Trophoblast cell (in vitro differentiated cells and primary cell): ENCODE data around the gene CIITA.
A peak's percentile ranks its signal among the peaks of the same experiment; 100 is the strongest.

Experiments used
- DNase-seq, 2 donors: peaks; one replicate each; pipeline ENCODE4 v3.0.0-alpha.2; 2016
- H2AFZ ChIP-seq: 2 replicates; pipeline ENCODE4 v1.6.1; 2013; ENCODE audit warnings: low read length, moderate library complexity, mild to moderate bottlenecking; ENCODE audit not compliant: insufficient read depth, poor library complexity
- H2AK5ac ChIP-seq: 2 replicates; pipeline ENCODE4 v1.6.1; 2013; ENCODE audit warnings: mild to moderate bottlenecking, low read length
- H2BK120ac ChIP-seq: 2 replicates; pipeline ENCODE4 v1.6.1; 2013; ENCODE audit warnings: low read length, mild to moderate bottlenecking, moderate library complexity; ENCODE audit not compliant: insufficient read depth, poor library complexity
- H2BK12ac ChIP-seq: 2 replicates; pipeline ENCODE4 v1.6.1; 2013; ENCODE audit warnings: mild to moderate bottlenecking, low read length, moderate library complexity
- H2BK5ac ChIP-seq: 2 replicates; pipeline ENCODE4 v1.6.1; 2013; ENCODE audit warnings: low read length, low read depth, moderate library complexity, mild to moderate bottlenecking; ENCODE audit not compliant: poor library complexity
- H3K14ac ChIP-seq: 2 replicates; pipeline ENCODE4 v1.6.1; 2013; ENCODE audit warnings: mild to moderate bottlenecking, low read length
- H3K18ac ChIP-seq: 2 replicates; pipeline ENCODE4 v1.6.1; 2013; ENCODE audit warnings: mild to moderate bottlenecking, low read length
- H3K23ac ChIP-seq: 2 replicates; pipeline ENCODE4 v1.6.1; 2013; ENCODE audit warnings: low read length
- H3K27ac ChIP-seq: 2 replicates; pipeline ENCODE4 v1.5.1; 2013; ENCODE audit warnings: low read depth, mild to moderate bottlenecking, inconsistent platforms, low read length, moderate library complexity
- H3K27me3 ChIP-seq: 2 replicates; pipeline ENCODE4 v1.6.1; 2013; ENCODE audit warnings: inconsistent platforms, mild to moderate bottlenecking, low read length, moderate library complexity; ENCODE audit not compliant: insufficient read depth
- H3K36me3 ChIP-seq, 2 experiments: 1 replicate in 1 of 2; 2 replicates in 1 of 2; pipeline ENCODE4 v1.6.1; 2013; ENCODE audit warnings: low read length in 2 of 2, mild to moderate bottlenecking in 2 of 2, moderate library complexity in 1 of 2; ENCODE audit not compliant: insufficient read depth in 2 of 2, control insufficient read depth in 1 of 2
- H3K4ac ChIP-seq: 2 replicates; pipeline ENCODE4 v1.6.1; 2013; ENCODE audit warnings: low read depth, mild to moderate bottlenecking, low read length, moderate library complexity
- H3K4me1 ChIP-seq, 2 experiments: 1 replicate in 1 of 2; 2 replicates in 1 of 2; pipeline ENCODE4 v1.6.1; 2013; ENCODE audit warnings: low read length in 2 of 2, mild to moderate bottlenecking in 2 of 2, moderate library complexity in 1 of 2; ENCODE audit not compliant: insufficient read depth in 2 of 2, control insufficient read depth in 1 of 2
- H3K4me2 ChIP-seq: 2 replicates; pipeline ENCODE4 v1.6.1; 2013; ENCODE audit warnings: inconsistent platforms, mild to moderate bottlenecking, low read length, moderate library complexity
- H3K4me3 ChIP-seq: 2 replicates; pipeline ENCODE4 v1.5.1; 2013; ENCODE audit warnings: mild to moderate bottlenecking, low read depth, low read length, inconsistent platforms
- H3K79me1 ChIP-seq: one replicate; pipeline ENCODE4 v1.6.1; 2013; ENCODE audit warnings: low read length
- H3K79me2 ChIP-seq: 2 replicates; pipeline ENCODE4 v1.6.1; 2013; ENCODE audit warnings: low read length, mild to moderate bottlenecking; ENCODE audit not compliant: control insufficient read depth, insufficient read depth, poor library complexity
- H3K9ac ChIP-seq: 2 replicates; pipeline ENCODE4 v1.6.1; 2013; ENCODE audit warnings: mild to moderate bottlenecking, low read length
- H3K9me3 ChIP-seq: 2 replicates; pipeline ENCODE4 v1.6.1; 2013; ENCODE audit warnings: low read depth, mild to moderate bottlenecking, control low read depth, inconsistent platforms, low read length; ENCODE audit not compliant: insufficient read depth
- H4K12ac ChIP-seq: 2 replicates; pipeline ENCODE4 v1.6.1; 2013; ENCODE audit warnings: low read depth, mild to moderate bottlenecking, low read length, moderate library complexity
- H4K8ac ChIP-seq: 2 replicates; pipeline ENCODE4 v1.6.1; 2013; ENCODE audit warnings: low read depth, mild to moderate bottlenecking, low read length, moderate library complexity
- H4K91ac ChIP-seq: one replicate; pipeline ENCODE4 v1.6.1; 2013; ENCODE audit warnings: low read depth, mild to moderate bottlenecking, low read length, moderate library complexity
- WGBS: extraction: QIAGEN DNeasy Blood & Tissue Kit; methylation state at CpG from one replicate; pipeline ENCODE4 v1.1.7; 2013; ENCODE audit warnings: missing lambda C conversion rate; ENCODE audit not compliant: insufficient read length, insufficient coverage; ENCODE audit errors: extremely low coverage; 5-methylcytosine and 5-hydroxymethylcytosine counted together

The CIITA gene

DNA sequence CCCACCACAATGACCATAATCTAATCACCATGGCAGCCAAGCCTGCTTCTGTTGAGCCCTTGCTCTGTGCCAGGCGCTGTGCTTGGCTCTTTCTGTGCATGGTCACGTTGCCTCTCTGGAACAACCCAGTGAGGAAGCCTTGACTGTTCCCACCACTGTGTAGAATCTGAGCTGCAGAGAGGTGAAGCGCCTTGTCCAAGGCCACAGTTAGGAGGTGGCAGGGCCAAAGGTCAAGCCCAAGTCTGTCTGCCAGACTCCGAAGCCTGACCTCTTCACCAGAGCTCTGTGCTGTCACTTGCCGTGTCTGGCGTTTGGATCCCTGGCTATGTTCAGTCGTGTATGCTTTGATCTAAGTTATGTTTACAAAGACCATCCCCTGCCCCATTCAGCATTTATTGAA, 77.9 kb downstream of the CIITA start:
- Histone ChIP-seq H3K36me3 (peaks cover 0 to 3% of the 10 kb centered on the region in 2 experiments), H2BK12ac (no peak overlapping the region), H2AFZ (no peak overlapping the region), H3K27me3 (no peaks in the 10 kb centered on the region), H3K4ac (peak overlapping the region; percentile 6), H3K9me3 (no peaks in the 10 kb centered on the region), H3K14ac (peak overlapping the region; percentile 1), H3K27ac (no peak overlapping the region), H4K12ac (no peak overlapping the region), H3K4me1 (peaks cover 8 to 29% of the 10 kb centered on the region in 2 experiments), H2BK120ac (peak overlapping the region; percentile 45), H3K9ac (no peak overlapping the region), H3K4me3 (no peak overlapping the region), H4K8ac (no peak overlapping the region), H3K23ac (no peak overlapping the region), H2BK5ac (peak overlapping the region; percentile 38), H3K79me2 (no peaks in the 10 kb centered on the region), H4K91ac (no peak overlapping the region), H3K79me1 (peaks cover 8% of the 10 kb centered on the region), H2AK5ac (peak overlapping the region; percentile 49), H3K4me2 (no peak overlapping the region), H3K18ac (peak overlapping the region; percentile 67)
- WGBS, result no CpG with 5 or more reads among the region's 7 CpGs
- no peak for DNase-seq

DNA sequence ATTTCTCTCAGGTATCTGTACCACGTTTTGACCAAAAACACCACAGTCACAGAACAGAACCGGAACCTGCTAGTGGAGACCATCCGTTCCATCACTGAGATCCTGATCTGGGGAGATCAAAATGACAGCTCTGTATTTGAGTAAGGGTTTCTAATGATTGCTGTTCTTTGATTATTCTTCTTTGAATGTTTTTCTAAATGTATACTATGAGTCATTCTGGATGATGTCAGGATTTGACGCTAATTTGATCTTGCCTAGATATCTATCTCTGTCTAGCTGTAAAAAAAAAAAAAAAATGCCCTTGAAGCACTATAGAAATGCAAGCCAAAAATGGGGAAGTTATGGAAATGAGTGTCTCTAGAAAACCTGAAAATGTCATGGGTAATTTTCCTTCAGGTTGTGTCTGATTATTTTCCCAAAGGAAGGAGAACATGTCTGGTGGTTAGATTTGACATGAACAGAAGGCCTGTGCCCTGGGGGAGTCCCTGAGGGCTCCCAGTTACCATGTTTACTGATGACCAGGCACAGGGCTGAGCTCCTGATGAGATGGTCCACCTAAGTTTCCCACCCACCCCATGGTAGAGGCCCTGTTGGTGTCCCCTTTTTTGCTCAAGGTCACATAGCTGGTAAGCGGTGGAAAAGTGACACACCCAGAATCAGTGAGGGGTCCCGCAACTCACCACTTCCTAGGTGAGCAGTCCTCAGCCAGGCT, 80.9 kb downstream of the CIITA start:
- Histone ChIP-seq H2BK120ac (no peak overlapping the region), H3K27ac (no peak overlapping the region), H3K27me3 (no peaks in the 10 kb centered on the region), H3K14ac (no peak overlapping the region), H3K4ac (no peak overlapping the region), H3K9me3 (no peaks in the 10 kb centered on the region), H3K18ac (no peak overlapping the region), H3K36me3 (peaks cover 3 to 6% of the 10 kb centered on the region in 2 experiments), H3K4me1 (peaks cover 9 to 29% of the 10 kb centered on the region in 2 experiments), H2BK12ac (no peak overlapping the region), H4K91ac (no peak overlapping the region), H2AK5ac (no peak overlapping the region), H3K23ac (no peak overlapping the region), H3K9ac (no peak overlapping the region), H3K4me3 (no peak overlapping the region), H3K4me2 (no peak overlapping the region), H2AFZ (no peak overlapping the region), H4K8ac (no peak overlapping the region), H3K79me1 (peaks cover 8% of the 10 kb centered on the region), H4K12ac (no peak overlapping the region), H3K79me2 (no peaks in the 10 kb centered on the region), H2BK5ac (no peak overlapping the region)
- WGBS, result no CpG with 5 or more reads among the region's 6 CpGs
- DNase-seq, result peak; percentile 31 to 52

DNA sequence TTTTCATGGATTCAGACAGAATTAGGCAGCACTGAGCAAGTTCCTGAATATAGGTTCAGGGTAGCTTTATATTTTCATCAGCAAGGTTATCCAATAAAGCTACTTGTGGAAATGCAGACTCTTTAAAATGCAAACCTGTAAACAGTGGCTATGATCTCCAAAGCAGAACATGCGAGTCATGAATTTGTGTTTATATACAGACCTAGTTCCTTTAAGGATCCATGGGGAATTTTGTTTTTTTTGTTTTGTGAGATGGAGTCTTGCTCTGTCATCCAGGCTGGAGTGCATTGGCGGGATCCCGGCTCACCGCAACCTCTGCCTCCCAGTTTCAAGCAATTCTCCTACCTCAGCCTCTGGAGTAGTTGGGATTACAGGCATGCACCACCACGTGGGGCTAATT, 82.2 kb downstream of the CIITA start:
- Histone ChIP-seq H4K8ac (no peak overlapping the region), H3K4me1 (peaks cover 7 to 28% of the 10 kb centered on the region in 2 experiments), H3K14ac (no peak overlapping the region), H3K4ac (no peak overlapping the region), H3K27ac (no peak overlapping the region), H3K9me3 (no peaks in the 10 kb centered on the region), H4K12ac (no peak overlapping the region), H3K79me1 (peaks cover 6% of the 10 kb centered on the region), H2BK120ac (no peak overlapping the region), H2BK12ac (no peak overlapping the region), H3K79me2 (no peaks in the 10 kb centered on the region), H3K27me3 (no peaks in the 10 kb centered on the region), H3K4me2 (no peak overlapping the region), H2BK5ac (no peak overlapping the region), H3K4me3 (no peak overlapping the region), H4K91ac (no peak overlapping the region), H3K23ac (no peak overlapping the region), H2AFZ (no peak overlapping the region), H3K18ac (no peak overlapping the region), H3K9ac (no peak overlapping the region), H2AK5ac (no peak overlapping the region), H3K36me3 (peaks cover 3 to 14% of the 10 kb centered on the region in 2 experiments)
- no CpG with 5 or more reads among the region's 5 CpGs for WGBS
- DNase-seq, result no peak

DNA sequence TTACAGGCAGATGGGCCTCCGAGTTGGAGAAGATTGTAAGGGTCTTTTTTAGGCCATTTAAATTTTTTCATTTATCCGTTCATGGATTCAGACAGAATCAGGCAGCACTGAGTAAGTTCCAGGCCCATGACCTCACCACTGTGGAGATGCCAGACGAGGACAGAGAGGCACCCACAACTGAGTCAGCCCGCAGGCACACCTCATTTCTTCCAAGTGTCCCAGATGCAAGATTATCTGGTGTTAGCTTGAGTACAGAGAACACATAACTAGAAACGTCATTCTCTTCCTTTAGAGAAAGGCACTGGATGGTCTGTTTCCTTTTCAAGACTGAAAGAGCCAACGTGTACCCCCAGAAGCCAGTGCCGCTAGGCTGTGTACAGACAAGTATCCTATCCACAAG, 84.2 kb downstream of the CIITA start:
- H2BK5ac ChIP-seq, result no peak overlapping the region
- H2AK5ac ChIP-seq, result no peak overlapping the region
- H3K14ac ChIP-seq, result no peak overlapping the region
- no peak overlapping the region for H3K4ac ChIP-seq
- no CpG with 5 or more reads among the region's 7 CpGs for WGBS
- no peak overlapping the region for H3K9ac ChIP-seq
- H3K36me3 ChIP-seq, result peaks cover 3 to 14% of the 10 kb centered on the region in 2 experiments
- H3K23ac ChIP-seq, result no peak overlapping the region
- no peak overlapping the region for H3K4me2 ChIP-seq
- no peak overlapping the region for H4K91ac ChIP-seq
- peak overlapping the region; percentile 42 for H3K27ac ChIP-seq
- no peaks in the 10 kb centered on the region for H3K9me3 ChIP-seq
- no peak overlapping the region for H2AFZ ChIP-seq
- H3K79me2 ChIP-seq, result no peaks in the 10 kb centered on the region
- no peak overlapping the region for H2BK12ac ChIP-seq
- no peak overlapping the region for H2BK120ac ChIP-seq
- H3K79me1 ChIP-seq, result peaks cover 2% of the 10 kb centered on the region
- no peak overlapping the region for H4K8ac ChIP-seq
- H3K27me3 ChIP-seq, result no peaks in the 10 kb centered on the region
- peaks cover 2 to 20% of the 10 kb centered on the region in 2 experiments for H3K4me1 ChIP-seq
- no peak overlapping the region for H3K4me3 ChIP-seq
- no peak overlapping the region for H4K12ac ChIP-seq
- peak; percentile 13 to 16 for DNase-seq
- no peak overlapping the region for H3K18ac ChIP-seq
